ENCODE data around the gene WWOX. TPM values are rescaled to one million over a fixed set of nuclear protein-coding genes. Genes with fewer than 3 reads are reported as not detected.

Gene WWOX
- total RNA-seq, 1 donor from 2014 or later, result 28.2 TPM

GRCh38 chr16:78421181-78421708 lies 321.8 kb downstream of the WWOX start:
- Mint-ChIP-seq H3K9me3 (no peaks in the 10 kb centered on the region), H3K36me3 (no peaks in the 10 kb centered on the region), H3K4me1 (ENCODE audit: unreplicated experiment) (peaks cover 8% of the 10 kb centered on the region), H3K27me3 (no peaks in the 10 kb centered on the region), H3K27ac (no peak overlapping the region), H3K4me3 (no peak overlapping the region)
- no peak for TF ChIP-seq CTCF (conservative IDR thresholded peaks at IDR 0.05)
- DNase-seq (ENCODE audit: extremely low spot score, unreplicated experiment), result no peak

- Mint-ChIP-seq H3K4me1 (ENCODE audit: unreplicated experiment) (peaks cover 9% of the 10 kb centered on the region), H3K4me3 (no peak overlapping the region), H3K27me3 (no peaks in the 10 kb centered on the region), H3K36me3 (peaks cover 4% of the 10 kb centered on the region), H3K27ac (no peak overlapping the region), H3K9me3 (no peaks in the 10 kb centered on the region)
- TF ChIP-seq CTCF (conservative IDR thresholded peaks at IDR 0.05), result no peak
- DNase-seq (ENCODE audit: extremely low spot score, unreplicated experiment), result no peak
These were observed 325.8 kb downstream of the WWOX start for GRCh38 chr16:78425281-78425680.

- Mint-ChIP-seq H3K9me3 (no peaks in the 10 kb centered on the region), H3K4me3 (no peak overlapping the region), H3K4me1 (ENCODE audit: unreplicated experiment) (peaks cover 9% of the 10 kb centered on the region), H3K27me3 (no peaks in the 10 kb centered on the region), H3K27ac (no peak overlapping the region), H3K36me3 (peaks cover 4% of the 10 kb centered on the region)
- TF ChIP-seq CTCF (conservative IDR thresholded peaks at IDR 0.05), result no peak
- no peak for DNase-seq (ENCODE audit: extremely low spot score, unreplicated experiment)
These were observed 326.5 kb downstream of the WWOX start for GRCh38 chr16:78425891-78426510.

- H3K27ac Mint-ChIP-seq, result no peak overlapping the region
- no peak for TF ChIP-seq CTCF (conservative IDR thresholded peaks at IDR 0.05)
These were observed 328.7 kb downstream of the WWOX start for GRCh38 chr16:78428193-78428592.

GRCh38 chr16:78430281-78430680 lies 330.8 kb downstream of the WWOX start:
- Mint-ChIP-seq H3K27ac (no peak overlapping the region), H3K4me3 (no peak overlapping the region), H3K36me3 (peaks cover 15% of the 10 kb centered on the region), H3K27me3 (no peaks in the 10 kb centered on the region), H3K9me3 (no peaks in the 10 kb centered on the region), H3K4me1 (ENCODE audit: unreplicated experiment) (peaks cover 9% of the 10 kb centered on the region)
- no peak for DNase-seq (ENCODE audit: extremely low spot score, unreplicated experiment)
- no peak for TF ChIP-seq CTCF (conservative IDR thresholded peaks at IDR 0.05)

More at GRCh38 chr16:78428193-78428592, 328.7 kb downstream of the WWOX start:
- no peak for DNase-seq (ENCODE audit: extremely low spot score, unreplicated experiment)
- Mint-ChIP-seq H3K4me1 (ENCODE audit: unreplicated experiment) (peaks cover 9% of the 10 kb centered on the region), H3K4me3 (no peak overlapping the region), H3K9me3 (no peaks in the 10 kb centered on the region), H3K27me3 (no peaks in the 10 kb centered on the region), H3K36me3 (peaks cover 7% of the 10 kb centered on the region)
